ENCODE measurements around the gene CCDC8.
A peak's percentile ranks its signal among the peaks of the same experiment; 100 is the strongest.
"Not testable (repeated sequence)": the region's sequence is repeated elsewhere in the genome, so short reads cannot be mapped to it uniquely, and the experiment has no call there.

Gene CCDC8

GRCh38 chr19:46383171-46383815, 30.1 kb downstream of the CCDC8 start:
- DNase-seq (ENCODE audit: low spot score) = no peak

GRCh38 chr19:46381756-46382345, 31.5 kb downstream of the CCDC8 start:
- DNase-seq (ENCODE audit: low spot score) = no peak

- no peak for DNase-seq (ENCODE audit: low spot score)
These were observed 32.0 kb downstream of the CCDC8 start for GRCh38 chr19:46381346-46381745.

GRCh38 chr19:46380690-46381089, 32.7 kb downstream of the CCDC8 start:
- DNase-seq (ENCODE audit: low spot score) = no peak

- DNase-seq (ENCODE audit: low spot score) = peak; percentile 78
These were observed 35.1 kb downstream of the CCDC8 start for GRCh38 chr19:46378268-46378667.

- DNase-seq (ENCODE audit: low spot score) = no peak
These were observed 36.9 kb downstream of the CCDC8 start for GRCh38 chr19:46376241-46377153.

- DNase-seq (ENCODE audit: low spot score) = not testable (repeated sequence)
These were observed 37.8 kb downstream of the CCDC8 start for GRCh38 chr19:46375476-46376067.

- DNase-seq (ENCODE audit: low spot score) = no peak
These were observed 38.6 kb downstream of the CCDC8 start for GRCh38 chr19:46374536-46375475.

GRCh38 chr19:46373491-46374359, 39.6 kb downstream of the CCDC8 start:
- peak; percentile 61 for DNase-seq (ENCODE audit: low spot score)

GRCh38 chr19:46372901-46373490, 40.4 kb downstream of the CCDC8 start:
- peak; percentile 63 for DNase-seq (ENCODE audit: low spot score)

GRCh38 chr19:46371371-46371901, 41.9 kb downstream of the CCDC8 start:
- DNase-seq (ENCODE audit: low spot score) = peak; percentile 31

GRCh38 chr19:46369817-46370216, 43.5 kb downstream of the CCDC8 start:
- no peak for DNase-seq (ENCODE audit: low spot score)

- no peak for DNase-seq (ENCODE audit: low spot score)
These were observed 45.2 kb downstream of the CCDC8 start for GRCh38 chr19:46368116-46368515.

GRCh38 chr19:46367426-46367825, 45.9 kb downstream of the CCDC8 start:
- no peak for DNase-seq (ENCODE audit: low spot score)

GRCh38 chr19:46366620-46367292, 46.6 kb downstream of the CCDC8 start:
- DNase-seq (ENCODE audit: low spot score) = no peak

- DNase-seq (ENCODE audit: low spot score) = no peak
These were observed 47.8 kb downstream of the CCDC8 start for GRCh38 chr19:46365561-46365960.

- no peak for DNase-seq (ENCODE audit: low spot score)
These were observed 49.0 kb downstream of the CCDC8 start for GRCh38 chr19:46364359-46364758.

GRCh38 chr19:46361915-46362314, 51.4 kb downstream of the CCDC8 start:
- DNase-seq (ENCODE audit: low spot score) = no peak
